Left colon (tissue), 2 donors: ENCODE results near the gene FBLL1. TPM values are rescaled to one million over a fixed set of nuclear protein-coding genes. Genes with fewer than 3 reads are reported as not detected.
"Not testable (repeated sequence)": the region's sequence is repeated elsewhere in the genome, so short reads cannot be mapped to it uniquely, and the experiment has no call there.

Experiments
- ATAC-seq: fragments of 200-7000 bp; cut with Tn5 transposase; one replicate; pipeline ENCODE4 v1.9.1; 2020; ENCODE audit warnings: mild to moderate bottlenecking, moderate library complexity
- DNase-seq, 2 donors: peaks; one replicate each; pipeline ENCODE4 v3.0.0-alpha.2; 2020
- intact Hi-C, 2 donors: fragments of 100-400 bp; cut with DNase I in 1 of 2; cut with micrococcal nuclease in 1 of 2; formaldehyde crosslinking; loops; one replicate each; pipeline versions ENCODE4 v1.11.2 to v1.14.0; 2022; cut with DNase I, micrococcal nuclease
- long read RNA-seq: library from polyadenylated mRNA; unstranded; transcript quantifications from one replicate; pipeline ENCODE4 v2.0.0, GENCODE V29; 2021
- total RNA-seq, 2 donors: library from RNA; stranded (reverse); fragmentation: NEBNext Ultra II Directional; extraction: Animal tissue kit (Norgen Biotek cat#: 25700); gene quantifications; one replicate each; pipeline ENCODE4 v1.2.1, GENCODE V29; 2021
- donor health status: DM: no; HTN: no; CAD: no.
- donor health status: DM: yes; HTN: yes; CAD: no.

Gene FBLL1
- total RNA-seq: not detected
- long read RNA-seq: 0 reads

DNA sequence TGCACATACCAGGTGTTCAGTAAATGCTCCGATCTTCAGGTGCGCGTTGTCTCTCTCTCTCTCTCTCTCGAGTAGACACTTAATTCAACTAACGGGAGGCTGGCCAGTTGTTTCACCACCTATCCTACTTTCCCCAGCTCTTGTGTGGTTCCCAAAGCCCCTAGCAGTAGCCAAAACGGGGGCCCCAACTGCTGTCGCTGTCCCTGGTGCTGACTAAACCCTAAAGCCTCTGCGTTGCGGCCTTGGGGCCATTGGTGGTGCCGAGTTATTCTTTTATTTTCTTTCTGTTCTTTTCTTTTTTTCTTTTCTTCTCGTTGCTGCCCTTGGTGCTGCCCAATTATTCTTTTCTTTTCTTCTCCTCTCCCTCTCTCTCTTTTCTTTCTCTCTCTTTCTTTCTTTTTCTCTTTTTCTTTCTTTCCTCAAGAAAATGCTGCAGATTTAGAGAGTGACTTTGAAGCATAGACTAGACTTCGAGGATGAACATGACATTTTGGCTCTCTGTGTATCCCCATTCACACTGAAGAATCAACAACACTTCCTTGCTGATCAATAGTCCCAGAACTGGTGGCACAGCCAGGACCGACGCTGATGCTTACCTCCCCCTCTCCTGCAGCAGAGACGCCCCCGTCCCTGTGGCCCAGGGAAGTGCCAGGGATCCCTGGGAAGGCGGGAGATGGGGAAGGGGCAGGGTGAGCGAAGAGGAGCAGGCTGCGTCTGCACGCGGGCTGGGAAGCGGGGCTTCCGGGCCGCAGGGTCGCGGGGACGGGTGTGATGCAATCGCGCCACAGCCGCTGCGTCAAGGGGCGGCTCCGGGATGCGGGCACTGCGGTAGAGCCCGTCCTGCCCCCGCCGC, at the start of gene FBLL1:
FBLL1 (plus strand) TSS at position 785 of the 853 bp plus-strand sequence. CDS start 200 bp downstream, outside the sequence.
- intact Hi-C loops: no loop called here
- DNase-seq (no peak), ATAC-seq (no peak)

DNA sequence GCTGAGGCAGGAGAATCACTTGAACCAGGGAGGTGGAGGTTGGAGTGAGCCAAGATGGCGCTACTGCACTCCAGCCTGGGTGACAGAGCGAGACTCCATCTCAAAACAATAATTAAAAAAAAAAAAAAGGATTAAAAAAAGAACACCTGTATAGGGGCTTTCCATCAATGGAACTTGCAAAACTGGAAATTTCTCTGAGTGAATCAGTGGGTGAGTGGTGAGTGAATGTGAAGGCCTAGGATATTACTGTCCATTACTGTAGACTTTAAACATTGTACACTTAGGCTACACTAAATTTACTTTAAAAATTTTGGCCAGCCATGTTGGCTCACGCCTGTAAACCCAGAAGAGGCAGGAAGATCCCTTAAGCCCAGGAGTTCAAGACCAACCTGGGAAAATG, 48.5 kb upstream of the FBLL1 start:
- ATAC-seq: no peak
- intact Hi-C loops: no loop called here
- no peak for DNase-seq

DNA sequence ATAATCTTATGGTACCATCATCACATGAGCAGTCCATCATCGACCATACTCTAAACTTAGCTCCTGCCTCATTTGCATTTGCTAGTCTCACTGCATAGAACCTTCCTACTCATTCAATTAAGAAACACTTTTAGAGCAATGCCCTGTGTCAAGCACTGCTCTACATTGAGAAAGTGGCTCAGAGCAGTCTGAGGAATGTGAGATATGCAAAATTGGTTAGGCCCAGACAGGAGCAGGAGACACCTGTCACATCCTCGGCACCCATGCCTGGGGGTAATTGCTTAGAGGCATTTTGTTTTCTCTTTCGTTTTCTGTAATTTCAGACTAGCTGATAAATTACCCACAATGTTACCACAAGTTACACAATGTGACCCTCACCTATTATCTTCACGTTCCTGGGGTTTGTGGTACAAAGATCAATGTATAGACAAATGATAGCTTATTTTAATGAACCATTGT, 47.7 kb upstream of the FBLL1 start:
- DNase-seq (peak in 1 of 2 donors; percentile 8), ATAC-seq (no peak)
- intact Hi-C loops: no loop called here

DNA sequence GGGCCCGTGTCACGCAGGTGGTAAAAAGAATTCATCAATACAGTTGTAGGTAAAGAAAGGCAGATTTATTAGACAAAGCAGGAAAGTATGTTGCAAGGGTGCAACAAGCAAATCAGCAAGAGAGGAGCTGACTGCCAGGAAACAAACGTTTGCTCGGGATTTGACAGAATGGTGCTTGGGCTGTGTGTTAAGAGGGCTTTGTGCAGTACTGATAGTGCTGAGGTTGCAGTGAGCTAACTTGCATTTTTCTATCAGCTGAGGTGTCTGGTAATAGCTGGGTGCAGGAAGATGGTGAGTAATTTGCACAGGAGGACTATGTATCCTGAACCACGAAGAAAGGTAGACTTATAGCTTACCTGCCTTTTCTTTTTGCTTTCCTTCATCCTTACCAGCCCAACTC, 46.7 kb upstream of the FBLL1 start:
- intact Hi-C loops: no loop called here
- ATAC-seq (no peak), DNase-seq (no peak)

DNA sequence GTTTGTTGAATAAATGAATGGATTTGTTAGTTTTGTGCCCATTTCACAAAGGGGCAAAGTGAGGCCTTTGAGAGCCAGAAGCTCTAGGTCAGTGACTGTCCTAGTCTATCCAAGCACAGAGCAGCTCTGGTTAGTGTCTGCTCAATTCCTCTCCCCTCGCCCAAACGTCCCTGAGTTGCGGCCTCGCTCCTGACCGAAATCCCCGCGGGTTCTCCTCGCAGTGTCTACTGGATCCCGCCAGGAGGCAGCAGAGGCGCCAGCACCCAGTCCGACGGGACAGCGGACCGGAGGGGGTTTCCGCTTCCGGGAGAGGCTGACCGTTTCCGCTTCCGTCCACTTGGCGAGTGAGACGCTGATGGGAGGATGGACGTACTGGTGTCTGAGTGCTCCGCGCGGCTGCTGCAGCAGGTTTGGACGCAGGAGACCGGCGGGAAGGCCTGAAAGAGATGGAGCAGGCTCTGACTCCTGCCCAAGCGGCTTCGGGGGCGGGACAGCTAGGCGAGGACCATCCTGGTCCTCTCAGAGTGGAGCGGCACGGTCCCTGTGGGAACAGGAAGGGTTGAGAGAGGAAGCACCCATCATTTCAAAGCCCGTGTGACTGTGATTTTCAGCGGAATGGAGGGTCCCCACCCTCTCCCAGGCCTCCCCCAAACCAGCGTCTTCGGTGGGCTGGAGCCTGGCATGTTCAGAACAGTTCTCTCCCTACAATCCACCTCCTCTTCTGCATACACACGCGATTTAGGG, 42.8 kb upstream of the FBLL1 start, which contains the start of gene RARS1:
RARS1 (plus strand) TSS at position 336 of the 744 bp plus-strand sequence; CDS start at position 364, 28 bp downstream.
- ATAC-seq (peak; percentile 100), DNase-seq (peak; percentile 92 to 93)
- intact Hi-C loops: no loop called here

DNA sequence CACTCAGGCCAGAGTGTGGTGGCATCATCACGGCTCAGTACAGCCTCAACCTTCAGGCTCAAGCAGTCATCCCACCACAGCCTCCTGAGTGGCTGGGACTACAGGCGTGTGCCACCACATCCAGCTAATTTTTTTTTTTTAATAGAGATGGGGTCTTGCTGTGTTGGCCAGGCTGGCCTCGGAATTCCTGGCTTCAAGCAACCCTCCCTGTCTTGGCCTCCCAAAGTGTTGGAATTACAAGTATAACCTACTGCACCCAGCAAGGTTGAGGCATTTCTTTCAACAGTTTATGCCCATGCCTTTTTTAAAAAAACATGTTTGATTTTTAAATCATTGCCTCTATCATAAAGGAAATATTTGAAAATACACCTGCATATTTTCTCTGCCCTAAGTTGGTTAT, 40.0 kb upstream of the FBLL1 start:
- no peak for DNase-seq
- intact Hi-C loops: no loop called here
- no peak for ATAC-seq

DNA sequence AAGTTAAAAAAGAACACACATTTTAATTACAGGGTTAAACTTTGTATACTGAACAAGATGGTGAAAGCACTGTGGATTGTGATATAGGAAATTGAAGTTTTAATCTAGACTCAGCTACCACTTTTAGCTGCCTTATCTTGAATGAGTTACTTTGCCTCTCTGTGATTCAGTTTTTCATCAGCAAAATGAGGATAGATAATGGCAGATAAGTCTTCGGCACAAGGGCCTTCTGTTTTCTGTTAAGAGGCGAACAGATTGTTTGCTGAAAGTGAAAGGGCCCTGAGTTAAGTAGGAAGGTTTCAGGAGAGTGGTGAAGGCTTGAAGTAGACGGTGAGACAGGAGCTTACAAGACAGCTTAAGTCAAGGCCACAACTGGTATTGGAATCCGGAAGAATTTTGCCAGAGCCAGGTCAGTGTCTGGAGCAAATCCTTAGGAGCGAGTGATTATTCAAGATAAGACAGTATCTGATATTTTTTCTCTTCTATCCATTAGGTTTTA, 35.0 kb upstream of the FBLL1 start:
- ATAC-seq: no peak
- intact Hi-C loops: no loop called here
- no peak for DNase-seq

DNA sequence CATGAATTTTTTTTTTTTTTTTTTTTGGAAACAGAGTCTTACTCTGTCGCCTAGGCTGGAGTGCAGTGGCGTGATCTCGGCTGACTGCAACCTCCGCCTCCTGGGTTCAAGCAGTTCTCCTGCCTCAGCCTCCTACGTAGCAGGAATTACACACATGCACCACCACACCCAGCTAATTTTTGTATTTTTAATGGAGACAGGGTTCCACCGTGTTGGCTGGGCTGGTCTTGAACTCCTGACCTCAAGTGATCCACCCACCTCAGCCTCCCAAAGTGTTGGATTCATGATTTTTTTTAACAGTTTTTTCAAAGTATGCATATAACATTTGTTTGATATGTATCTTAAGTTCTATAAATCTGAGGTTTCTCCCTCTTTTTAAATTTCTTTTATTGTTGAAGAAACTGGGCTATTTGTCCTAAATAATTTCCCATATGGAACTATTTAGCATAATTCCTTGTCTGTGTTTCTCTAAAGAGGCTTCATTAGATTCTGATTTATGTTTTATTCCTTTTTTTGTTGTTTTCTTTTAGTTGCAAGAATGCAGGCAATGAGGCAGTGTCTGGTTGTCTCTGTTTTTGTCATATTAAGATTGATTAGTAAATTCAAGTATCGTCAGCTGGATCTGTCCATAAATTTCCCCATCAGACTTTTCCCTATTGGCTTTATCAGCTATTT, 26.4 kb upstream of the FBLL1 start:
- DNase-seq (no peak), ATAC-seq (no peak)
- intact Hi-C loops: no loop called here

DNA sequence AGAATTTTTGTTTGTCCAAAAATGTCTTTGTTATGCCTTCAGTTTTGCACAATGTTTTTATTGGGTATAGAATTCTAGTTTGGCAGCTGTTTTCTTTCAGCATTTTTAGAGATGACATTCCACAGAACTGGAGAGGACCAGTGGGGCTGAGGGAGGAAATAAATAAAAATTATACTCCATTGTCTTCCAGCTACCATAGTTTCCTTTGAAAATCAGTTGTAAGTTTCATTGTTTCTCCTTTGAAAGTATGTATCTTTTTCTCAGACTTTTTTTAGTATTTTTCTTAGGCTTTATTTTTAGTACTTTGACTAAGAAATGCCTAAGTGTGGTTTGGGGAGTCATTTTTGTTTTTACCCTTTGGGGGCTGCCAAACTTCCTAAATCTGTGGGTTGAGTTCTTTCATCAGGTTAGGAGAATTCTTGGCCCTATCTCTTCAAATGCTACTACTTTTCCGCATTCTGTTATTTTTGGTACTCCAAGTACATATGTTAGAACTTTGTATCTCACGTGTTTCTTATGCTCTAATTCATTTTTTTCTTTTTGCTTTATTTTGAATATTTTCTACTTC, 15.2 kb upstream of the FBLL1 start:
- DNase-seq (no peak), ATAC-seq (no peak)
- intact Hi-C loops: no loop called here

DNA sequence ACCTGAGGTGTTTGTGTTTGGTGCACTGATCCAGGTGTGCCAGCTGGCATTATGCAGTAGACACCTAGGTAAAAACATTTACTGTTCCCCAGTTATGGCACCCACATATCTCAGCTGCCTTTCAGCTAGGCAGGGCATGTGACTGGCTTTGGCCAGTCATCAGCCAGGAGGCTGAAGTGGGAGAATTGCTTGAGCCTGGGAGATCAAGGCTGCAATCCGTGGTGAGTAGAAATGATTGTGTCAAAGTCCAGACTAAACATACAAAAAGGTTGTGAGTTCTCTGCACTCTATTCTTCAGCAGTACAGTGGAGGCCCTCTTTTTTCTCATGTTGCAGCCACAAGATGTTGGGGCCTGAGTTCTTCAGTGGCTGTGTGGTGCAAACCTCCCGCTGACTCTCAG, 3.2 kb upstream of the FBLL1 start:
- intact Hi-C loops: no loop called here
- ATAC-seq (peak; percentile 44), DNase-seq (no peak)

DNA sequence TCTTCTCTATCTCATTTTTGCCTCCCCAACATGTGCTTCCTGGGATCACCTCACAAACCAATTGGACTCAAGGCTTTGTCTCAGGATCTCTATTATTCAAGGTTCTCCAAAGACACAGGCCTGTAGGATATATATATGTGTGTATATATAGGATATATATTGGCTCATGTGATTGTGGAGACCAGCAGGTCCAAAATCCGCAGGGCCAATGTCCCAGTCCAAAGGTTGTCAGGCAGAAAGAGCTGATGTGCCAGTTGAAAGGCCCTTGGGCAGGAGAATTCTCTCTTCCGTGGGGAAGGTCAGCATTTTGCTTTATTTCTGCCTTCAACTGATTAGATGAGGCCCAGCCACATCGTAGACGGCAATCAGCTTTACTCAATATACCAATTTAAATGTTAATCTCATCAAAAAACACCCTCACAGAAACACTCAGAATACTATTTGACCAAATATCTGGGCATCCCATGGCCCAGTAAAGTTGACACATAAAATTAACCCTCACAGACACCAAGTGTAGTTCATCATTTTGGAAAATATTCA, 1.3 kb upstream of the FBLL1 start:
- intact Hi-C loops: no loop called here
- DNase-seq: no peak
- ATAC-seq: no peak

DNA sequence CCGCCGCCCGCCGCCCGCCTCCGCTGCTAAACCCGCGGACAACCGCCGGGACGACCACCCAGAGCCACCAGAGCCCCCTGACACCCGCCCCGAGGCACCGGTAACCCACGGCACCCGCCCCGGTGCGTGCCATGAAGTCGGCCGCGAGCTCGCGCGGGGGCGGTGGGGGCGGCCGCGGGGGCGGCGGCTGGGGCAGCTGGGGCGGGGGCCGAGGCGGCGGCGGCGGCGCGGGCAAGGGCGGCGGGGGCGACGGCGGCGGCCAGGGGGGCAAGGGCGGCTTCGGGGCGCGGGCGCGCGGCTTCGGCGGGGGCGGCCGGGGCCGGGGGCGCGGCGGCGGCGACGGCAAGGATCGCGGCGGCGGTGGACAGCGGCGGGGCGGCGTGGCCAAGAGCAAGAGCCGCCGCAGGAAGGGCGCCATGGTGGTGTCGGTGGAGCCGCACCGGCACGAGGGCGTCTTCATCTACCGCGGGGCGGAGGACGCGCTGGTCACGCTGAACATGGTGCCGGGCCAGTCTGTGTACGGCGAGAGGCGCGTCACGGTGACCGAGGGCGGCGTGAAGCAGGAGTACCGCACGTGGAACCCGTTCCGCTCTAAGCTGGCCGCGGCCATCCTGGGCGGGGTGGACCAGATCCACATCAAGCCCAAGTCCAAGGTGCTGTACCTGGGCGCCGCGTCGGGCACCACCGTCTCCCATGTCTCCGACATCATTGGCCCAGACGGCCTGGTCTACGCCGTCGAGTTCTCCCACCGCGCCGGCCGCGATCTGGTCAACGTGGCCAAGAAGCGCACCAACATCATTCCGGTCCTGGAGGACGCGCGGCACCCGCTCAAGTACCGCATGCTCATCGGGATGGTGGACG, 499 bp downstream of the FBLL1 start:
- DNase-seq (no peak), ATAC-seq (no peak)
- intact Hi-C loops: no loop called here

DNA sequence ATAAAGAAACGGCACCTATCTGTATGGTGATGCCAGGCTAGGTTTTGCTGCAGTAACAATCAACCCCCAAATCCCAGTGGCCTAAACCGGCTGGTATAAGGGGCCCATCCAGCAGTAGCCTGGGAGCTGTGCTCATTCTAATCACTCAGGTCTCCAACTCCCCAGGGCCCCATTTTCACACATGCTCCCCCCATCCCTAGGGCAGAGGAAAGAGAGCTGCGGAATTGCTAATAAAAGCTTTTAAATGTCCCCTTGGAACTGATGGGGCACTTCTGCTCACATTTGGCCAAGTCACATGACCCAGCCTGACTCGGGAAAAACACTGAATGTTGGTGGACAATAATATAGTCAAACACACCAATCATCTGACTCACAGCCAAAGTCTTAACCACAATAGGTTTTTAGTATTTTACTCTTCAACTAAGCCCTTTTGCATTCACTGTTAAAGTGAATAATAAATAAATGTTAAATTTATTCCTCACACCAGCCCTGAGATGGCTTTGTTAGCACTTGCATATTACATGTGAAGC, 1.6 kb downstream of the FBLL1 start:
- intact Hi-C loops: no loop called here
- no peak for ATAC-seq
- DNase-seq: no peak

DNA sequence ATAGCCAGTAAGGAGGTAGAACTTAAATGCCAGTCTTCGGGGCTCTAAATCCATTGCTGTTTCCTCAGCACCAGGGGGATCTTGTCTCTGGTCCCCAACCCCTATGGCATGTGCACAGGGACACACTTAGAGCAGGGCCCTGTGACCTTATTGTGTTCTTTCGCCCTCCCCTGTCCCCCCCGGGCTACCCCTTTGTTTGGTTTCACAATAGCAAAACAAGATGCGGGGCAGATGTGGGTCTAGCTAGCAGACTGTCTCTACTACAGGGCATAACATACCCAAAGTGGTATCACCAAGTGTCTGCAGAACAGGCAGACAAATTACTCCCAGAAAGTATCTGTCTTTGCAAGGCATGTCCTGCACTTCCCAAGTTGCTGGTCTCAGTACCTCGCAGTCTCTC, 2.1 kb downstream of the FBLL1 start:
- intact Hi-C loops: no loop called here
- no peak for ATAC-seq
- DNase-seq: no peak

DNA sequence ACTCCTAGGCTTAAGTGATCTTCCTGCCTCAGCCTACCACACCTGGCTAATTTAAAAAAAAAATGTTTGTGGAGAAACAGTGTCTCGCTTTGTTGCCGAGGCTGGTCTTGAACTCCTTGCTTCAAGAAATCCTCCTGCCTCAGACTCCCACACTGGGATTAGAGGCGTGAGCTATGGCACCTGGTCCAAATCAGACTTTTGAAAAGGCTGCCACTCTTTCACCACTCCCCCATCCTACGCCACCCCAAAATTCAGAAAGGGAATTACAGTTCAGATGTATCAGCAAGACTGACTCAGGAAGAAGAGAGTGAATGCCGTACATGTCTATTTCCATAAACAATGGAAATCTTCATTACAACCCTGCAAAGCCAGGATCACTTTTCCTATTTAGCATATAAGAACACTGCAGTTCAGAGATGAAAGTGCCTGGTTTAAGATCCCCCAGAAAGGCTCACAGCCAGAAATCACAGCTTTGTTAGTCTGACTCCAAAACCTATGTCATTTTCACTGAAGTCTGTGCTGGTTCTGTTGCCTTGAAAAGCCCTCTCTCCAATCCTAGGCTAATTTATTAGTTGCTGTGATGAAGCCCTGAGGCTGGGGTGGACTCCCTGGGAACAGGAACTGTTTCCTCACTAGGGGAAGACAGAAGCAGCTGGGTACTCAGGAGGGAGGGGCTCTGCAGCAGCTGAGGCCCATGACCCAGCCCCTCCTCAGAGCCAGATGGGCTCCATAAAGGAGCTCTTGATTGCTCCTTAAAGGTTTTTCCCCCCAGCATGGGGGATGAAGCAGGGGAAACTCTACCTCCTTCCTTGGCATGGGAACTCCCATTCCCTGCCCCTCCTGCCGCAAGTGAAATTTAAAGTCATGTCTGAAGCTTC, 3.1 kb downstream of the FBLL1 start:
- intact Hi-C loops: no loop called here
- DNase-seq (no peak), ATAC-seq (no peak)

DNA sequence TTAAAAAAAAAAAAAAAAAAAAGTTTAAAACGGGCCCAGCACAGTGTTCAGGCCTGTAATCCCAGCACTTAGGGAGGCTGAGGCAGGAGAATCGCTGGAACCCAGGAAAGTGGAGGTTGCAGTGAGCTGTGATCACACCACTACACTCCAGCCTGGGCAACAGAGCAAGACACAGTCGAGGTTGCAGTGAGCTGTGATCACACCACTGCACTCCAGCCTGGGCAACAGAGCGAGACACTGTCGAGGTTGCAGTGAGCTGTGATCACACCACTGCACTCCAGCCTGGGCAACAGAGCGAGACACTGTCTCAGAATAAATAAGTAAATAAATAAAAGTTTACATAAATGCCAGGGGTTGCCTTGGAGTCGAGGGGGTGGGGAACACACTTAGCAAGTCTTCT, 5.2 kb downstream of the FBLL1 start:
- intact Hi-C loops, ATAC-seq, DNase-seq: not testable (repeated sequence)

DNA sequence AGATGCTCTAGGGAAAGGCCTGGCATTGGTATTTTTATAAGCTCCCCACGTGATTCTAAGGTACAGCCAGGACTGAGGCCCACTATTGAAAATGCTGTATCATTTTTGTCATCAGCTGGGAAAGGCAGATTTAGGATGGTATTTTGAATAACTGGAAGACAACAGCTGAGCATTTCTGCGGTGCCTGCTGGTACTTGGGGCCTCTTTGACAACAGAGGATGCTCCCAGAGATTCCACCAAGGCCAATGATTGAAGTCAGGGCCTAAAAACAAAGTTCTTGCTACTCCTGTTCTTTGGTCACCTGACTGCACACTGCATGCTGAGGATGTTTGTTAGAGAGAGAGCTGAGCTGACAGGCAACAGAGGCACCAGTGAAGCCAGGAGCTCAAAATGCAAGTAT, 8.1 kb downstream of the FBLL1 start:
- intact Hi-C loops: no loop called here
- DNase-seq (no peak), ATAC-seq (no peak)
